Activated T-cell treated with anti-CD3 and anti-CD28 coated beads, Interleukin-2, amount 50 U/mL, for 4 hours (primary cell): ENCODE data around the gene ANXA11. TPM values are rescaled to one million over a fixed set of nuclear protein-coding genes. Genes with fewer than 3 reads are reported as not detected.
A peak's percentile ranks its signal among the peaks of the same experiment; 100 is the strongest.

ENCODE experiments used
- ATAC-seq, 2 donors: fragments of 200-7000 bp; cut with Tn5 transposase; one replicate each; pipeline ENCODE4 v1.10.0; 2021
- DNase-seq: peaks from one replicate; pipeline ENCODE4 v3.0.0-alpha.2; 2020
- H3K27me3 Mint-ChIP-seq: one replicate; pipeline ENCODE4 v1.8.0; 2021; ENCODE audit warnings: low read depth, mixed read lengths
- H3K36me3 Mint-ChIP-seq: one replicate; pipeline ENCODE4 v1.8.0; 2022; ENCODE audit warnings: mixed read lengths; ENCODE audit not compliant: insufficient read depth
- H3K4me1 Mint-ChIP-seq: one replicate; pipeline ENCODE4 v1.8.0; 2021; ENCODE audit warnings: low read depth, mixed read lengths
- H3K4me3 Mint-ChIP-seq: one replicate; pipeline ENCODE4 v1.8.0; 2021; ENCODE audit warnings: mild to moderate bottlenecking, moderate library complexity, mixed read lengths
- H3K9me3 Mint-ChIP-seq: one replicate; pipeline ENCODE4 v1.8.0; 2021; ENCODE audit warnings: mixed read lengths
- total RNA-seq, 3 donors: library from RNA; stranded (reverse); gene quantifications; one replicate each; pipeline ENCODE4 v1.2.1, GENCODE V29; 2021

ANXA11 gene
- total RNA-seq, 3 donors from 2014 or later = 157 to 161 (median 158) TPM

DNA sequence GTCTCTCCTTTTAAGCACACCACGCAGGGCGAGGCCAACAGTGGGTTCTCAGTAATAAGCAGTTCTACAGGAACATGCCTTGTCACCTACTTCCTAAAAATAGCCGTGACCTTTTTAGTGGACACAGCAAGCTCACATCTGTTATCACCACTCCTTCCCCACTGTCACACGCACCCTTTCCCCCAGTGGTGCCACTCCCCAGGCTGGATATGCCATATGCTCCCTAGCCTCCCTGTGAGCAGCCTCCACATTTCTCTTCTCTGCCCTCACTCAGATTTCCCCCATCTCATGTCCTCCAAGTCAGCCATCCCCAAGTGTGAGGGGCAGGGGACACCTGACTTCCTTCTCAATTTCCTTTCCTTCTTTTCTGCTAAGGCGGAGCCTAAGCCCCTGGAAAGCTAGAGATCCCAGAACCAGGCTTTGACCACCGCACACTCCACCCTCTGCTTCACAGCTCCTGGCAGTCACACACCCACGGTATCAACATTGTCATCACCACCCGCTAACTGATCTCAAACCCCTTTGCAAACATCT lies 3.7 kb downstream of the ANXA11 start:
- no peak for DNase-seq
- Mint-ChIP-seq H3K27me3 (no peaks in the 10 kb centered on the region), H3K36me3 (peaks cover 13% of the 10 kb centered on the region), H3K9me3 (no peaks in the 10 kb centered on the region), H3K4me1 (peaks cover 79% of the 10 kb centered on the region), H3K4me3 (peak overlapping the region; percentile 92)
- ATAC-seq = no peak

GRCh38 chr10:80200687-80201086 lies 4.7 kb downstream of the ANXA11 start:
- no peak for DNase-seq
- H3K4me3 Mint-ChIP-seq = no peak overlapping the region
- H3K9me3 Mint-ChIP-seq = no peaks in the 10 kb centered on the region
- no peak for ATAC-seq
- no peaks in the 10 kb centered on the region for H3K27me3 Mint-ChIP-seq
- peaks cover 79% of the 10 kb centered on the region for H3K4me1 Mint-ChIP-seq
- H3K36me3 Mint-ChIP-seq = peaks cover 16% of the 10 kb centered on the region

GRCh38 chr10:80200259-80200658 lies 5.1 kb downstream of the ANXA11 start:
- H3K9me3 Mint-ChIP-seq = no peaks in the 10 kb centered on the region
- peaks cover 83% of the 10 kb centered on the region for H3K4me1 Mint-ChIP-seq
- no peak overlapping the region for H3K4me3 Mint-ChIP-seq
- ATAC-seq (no peak), DNase-seq (no peak)
- H3K36me3 Mint-ChIP-seq = peaks cover 19% of the 10 kb centered on the region
- H3K27me3 Mint-ChIP-seq = no peaks in the 10 kb centered on the region

- Mint-ChIP-seq H3K4me3 (no peak overlapping the region), H3K9me3 (no peaks in the 10 kb centered on the region), H3K36me3 (peaks cover 19% of the 10 kb centered on the region), H3K4me1 (peaks cover 86% of the 10 kb centered on the region), H3K27me3 (no peaks in the 10 kb centered on the region)
- no peak for ATAC-seq
- no peak for DNase-seq
Observed at GRCh38 chr10:80199828-80200227, 5.5 kb downstream of the ANXA11 start.

DNA sequence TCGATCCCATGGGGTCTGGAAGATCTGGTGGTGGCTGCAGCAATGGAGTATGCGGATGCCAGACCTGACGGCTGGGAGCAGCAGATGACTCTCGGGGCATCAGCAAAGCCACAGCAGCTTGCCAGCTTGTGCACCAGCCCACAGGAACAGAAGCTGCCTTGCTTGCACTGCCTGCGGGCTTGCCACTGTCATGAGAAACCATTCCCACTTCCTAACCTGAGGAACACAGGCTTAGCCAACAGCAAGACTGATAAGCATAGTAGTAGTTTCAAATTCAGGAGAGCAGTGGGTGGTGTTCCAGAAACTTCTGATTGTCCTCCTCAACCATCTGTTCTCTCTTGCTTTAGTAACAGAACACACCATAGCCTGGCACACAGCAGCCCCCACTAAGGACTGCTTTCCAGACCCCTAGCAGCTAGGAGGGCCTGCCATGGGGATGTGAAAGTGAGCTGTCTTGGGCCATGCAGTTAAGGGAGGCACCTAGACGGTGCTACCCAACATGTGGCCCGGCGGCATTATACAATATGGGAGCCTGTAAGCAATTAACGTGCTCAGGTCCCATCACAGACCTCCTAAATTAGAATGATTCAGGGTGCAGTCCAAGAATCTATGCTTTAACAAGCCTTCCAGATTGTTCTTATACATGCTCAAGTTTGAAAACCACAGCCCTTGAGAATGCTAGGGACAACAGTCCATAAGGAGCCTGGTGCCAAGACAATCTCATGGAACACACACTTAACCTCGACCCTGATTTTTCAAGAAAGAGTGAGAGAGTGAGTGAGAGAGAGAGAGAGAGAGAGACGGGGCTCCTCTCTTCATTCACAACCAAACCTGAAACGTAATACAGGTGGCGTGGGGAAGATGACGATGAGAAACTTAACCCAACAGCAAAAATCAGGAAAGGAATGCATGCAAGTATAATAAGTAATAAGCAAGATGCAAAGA lies 7.1 kb downstream of the ANXA11 start:
- ATAC-seq = no peak
- peaks cover 83% of the 10 kb centered on the region for H3K4me1 Mint-ChIP-seq
- no peak for DNase-seq
- H3K36me3 Mint-ChIP-seq = peaks cover 19% of the 10 kb centered on the region
- H3K4me3 Mint-ChIP-seq = peak overlapping the region; percentile 37
- H3K9me3 Mint-ChIP-seq = no peaks in the 10 kb centered on the region
- no peaks in the 10 kb centered on the region for H3K27me3 Mint-ChIP-seq

DNA sequence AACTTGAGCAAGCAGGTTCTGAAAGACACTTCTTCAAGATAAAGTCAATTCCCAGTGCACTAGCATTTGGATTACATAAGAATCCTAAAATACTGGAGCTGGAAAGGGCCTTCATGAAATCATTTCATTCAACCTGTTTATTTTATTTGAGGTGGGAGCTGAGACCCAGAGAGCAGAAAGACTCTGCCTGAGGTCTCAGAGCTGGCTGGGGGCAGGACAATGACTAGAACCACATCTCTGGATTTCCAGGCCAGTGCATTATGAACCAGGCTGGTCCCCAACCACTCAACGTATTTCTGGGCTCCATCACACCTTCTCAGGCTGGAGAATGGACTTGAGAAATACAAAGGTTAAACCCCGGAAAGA lies 8.4 kb downstream of the ANXA11 start:
- Mint-ChIP-seq H3K4me3 (peak overlapping the region; percentile 52), H3K36me3 (peaks cover 22% of the 10 kb centered on the region), H3K4me1 (peaks cover 79% of the 10 kb centered on the region), H3K27me3 (no peaks in the 10 kb centered on the region), H3K9me3 (peaks cover 5% of the 10 kb centered on the region)
- DNase-seq = no peak
- no peak for ATAC-seq

DNA sequence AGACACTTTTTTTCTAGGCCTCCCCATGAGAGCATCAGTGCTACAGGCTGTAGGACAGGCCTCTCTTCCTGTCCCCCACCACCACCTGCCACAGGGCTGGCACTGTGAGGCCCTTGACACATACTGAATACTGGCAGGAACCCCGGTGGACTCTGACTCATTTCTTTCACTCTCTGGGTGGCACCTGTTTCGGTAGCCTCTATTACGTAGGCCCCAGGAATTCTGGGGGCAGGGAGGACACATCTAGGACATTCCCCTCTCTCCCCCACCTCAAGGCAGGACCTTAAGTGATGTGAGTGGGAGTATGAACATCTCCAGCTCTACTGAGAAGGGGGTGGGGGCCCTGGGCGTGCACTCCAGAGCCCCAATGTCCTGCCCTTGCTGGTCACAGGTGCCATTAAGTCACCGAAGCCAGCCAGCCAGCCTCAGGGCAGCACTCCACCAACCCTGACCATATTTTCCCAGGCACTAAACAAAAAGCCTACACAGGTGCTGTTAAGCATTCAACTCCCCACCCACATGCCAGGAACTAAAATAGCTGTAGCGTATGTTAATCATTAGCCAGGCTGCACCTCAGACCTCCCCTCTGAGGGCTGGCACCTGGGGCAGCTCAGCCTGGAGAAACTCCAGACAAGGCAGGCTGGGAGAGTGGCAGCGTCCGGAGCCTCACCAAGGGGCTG lies 8.9 kb downstream of the ANXA11 start:
- Mint-ChIP-seq H3K4me3 (peak overlapping the region; percentile 1), H3K9me3 (peaks cover 5% of the 10 kb centered on the region), H3K4me1 (peaks cover 79% of the 10 kb centered on the region), H3K36me3 (peaks cover 19% of the 10 kb centered on the region), H3K27me3 (no peaks in the 10 kb centered on the region)
- ATAC-seq (peak; percentile 95 to 96), DNase-seq (peak; percentile 58)

DNA sequence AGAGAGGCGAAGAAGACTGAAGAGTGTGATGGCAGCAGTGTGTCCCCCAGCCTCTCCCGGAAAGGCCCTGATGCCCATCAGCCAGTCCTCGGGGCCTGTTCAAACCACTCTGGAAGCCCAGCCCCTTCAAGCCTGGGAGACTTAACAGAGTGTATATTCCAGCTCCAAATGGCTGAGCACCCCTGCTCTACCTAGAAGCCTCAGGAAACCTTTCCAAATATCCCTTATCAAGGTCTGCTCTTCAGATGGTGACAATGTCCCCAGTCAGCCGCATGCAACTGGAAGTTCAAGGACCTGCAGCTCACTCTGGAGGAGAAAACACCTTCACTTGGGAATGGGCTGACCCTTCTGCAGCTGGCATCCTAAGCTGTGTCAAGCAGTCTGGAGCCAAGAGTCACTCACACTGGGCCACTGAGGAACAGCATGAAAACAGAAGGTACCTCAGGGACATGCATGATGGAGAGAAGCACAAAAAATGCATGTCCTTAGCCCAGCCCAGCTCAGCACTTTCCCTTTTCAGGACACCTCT lies 10.2 kb downstream of the ANXA11 start:
- Mint-ChIP-seq H3K36me3 (peaks cover 10% of the 10 kb centered on the region), H3K4me3 (no peak overlapping the region), H3K4me1 (peaks cover 72% of the 10 kb centered on the region), H3K27me3 (no peaks in the 10 kb centered on the region), H3K9me3 (peaks cover 5% of the 10 kb centered on the region)
- ATAC-seq (no peak), DNase-seq (no peak)

DNA sequence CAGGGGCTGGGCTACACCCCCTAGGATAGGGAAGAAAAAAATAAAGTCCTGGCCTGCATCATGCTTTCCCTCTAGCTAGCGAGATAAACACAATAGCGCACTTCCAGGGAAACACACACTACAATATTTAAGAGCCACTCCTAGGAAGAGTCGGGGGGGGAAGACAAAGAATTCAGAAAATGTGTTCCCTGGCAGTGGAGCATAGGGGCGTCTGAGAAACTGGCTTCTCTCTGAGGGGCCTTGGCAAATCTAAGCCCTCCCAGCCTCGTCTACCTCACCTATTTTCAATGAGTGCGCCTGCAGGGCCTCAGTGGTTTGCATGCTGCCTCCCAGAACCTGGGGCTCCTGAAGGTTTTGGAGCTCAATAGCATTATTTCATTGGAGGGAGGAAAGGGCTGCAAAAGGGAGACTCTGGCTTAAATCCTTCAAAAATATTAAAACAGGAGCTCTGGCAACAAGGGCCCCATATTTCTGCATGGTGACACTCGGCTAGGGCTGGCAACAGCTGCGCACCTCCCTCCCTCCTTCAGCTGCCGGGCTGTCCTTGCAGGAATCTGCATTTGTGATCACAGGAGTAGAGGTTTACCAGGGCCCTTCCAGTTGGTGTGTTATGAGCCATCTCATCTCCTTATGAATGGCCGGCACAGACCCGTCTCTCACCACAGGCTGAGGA lies 10.8 kb downstream of the ANXA11 start:
- Mint-ChIP-seq H3K4me1 (peaks cover 73% of the 10 kb centered on the region), H3K4me3 (no peak overlapping the region), H3K36me3 (peaks cover 10% of the 10 kb centered on the region), H3K9me3 (peaks cover 5% of the 10 kb centered on the region), H3K27me3 (no peaks in the 10 kb centered on the region)
- DNase-seq (no peak), ATAC-seq (no peak)

DNA sequence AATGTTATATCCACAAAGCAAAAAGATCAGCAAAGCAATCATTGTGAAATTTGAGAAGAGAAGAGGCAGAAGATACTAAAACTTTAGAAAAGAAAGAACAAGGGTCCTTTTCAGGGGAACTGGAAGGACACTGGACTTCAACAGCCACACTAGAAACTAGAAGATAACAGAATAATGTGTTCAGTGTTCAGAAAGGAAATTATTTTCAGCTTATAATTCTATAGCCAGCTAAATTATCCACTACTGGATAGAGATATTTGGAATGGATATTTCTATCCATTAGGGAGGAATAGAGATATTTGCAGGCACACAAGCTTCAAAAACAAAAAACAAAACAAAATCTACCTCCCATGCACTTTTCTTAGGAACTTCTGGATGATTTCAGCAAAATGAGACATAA lies 12.8 kb downstream of the ANXA11 start:
- Mint-ChIP-seq H3K27me3 (no peaks in the 10 kb centered on the region), H3K4me3 (no peak overlapping the region), H3K9me3 (peaks cover 5% of the 10 kb centered on the region), H3K4me1 (peaks cover 79% of the 10 kb centered on the region), H3K36me3 (peaks cover 13% of the 10 kb centered on the region)
- no peak for ATAC-seq
- DNase-seq = no peak

GRCh38 chr10:80191589-80192270 lies 13.6 kb downstream of the ANXA11 start:
- DNase-seq (no peak), ATAC-seq (no peak)
- H3K27me3 Mint-ChIP-seq = no peaks in the 10 kb centered on the region
- peak overlapping the region; percentile 54 for H3K4me3 Mint-ChIP-seq
- peaks cover 5% of the 10 kb centered on the region for H3K9me3 Mint-ChIP-seq
- H3K4me1 Mint-ChIP-seq = peaks cover 79% of the 10 kb centered on the region
- H3K36me3 Mint-ChIP-seq = peaks cover 13% of the 10 kb centered on the region

- peaks cover 14% of the 10 kb centered on the region for H3K36me3 Mint-ChIP-seq
- peaks cover 82% of the 10 kb centered on the region for H3K4me1 Mint-ChIP-seq
- no peak overlapping the region for H3K4me3 Mint-ChIP-seq
- DNase-seq (no peak), ATAC-seq (no peak)
- H3K9me3 Mint-ChIP-seq = peaks cover 5% of the 10 kb centered on the region
- no peaks in the 10 kb centered on the region for H3K27me3 Mint-ChIP-seq
Observed at GRCh38 chr10:80188713-80189112, 16.6 kb downstream of the ANXA11 start.

GRCh38 chr10:80187465-80188409 lies 17.6 kb downstream of the ANXA11 start:
- peaks cover 86% of the 10 kb centered on the region for H3K4me1 Mint-ChIP-seq
- peaks cover 5% of the 10 kb centered on the region for H3K9me3 Mint-ChIP-seq
- peak overlapping the region; percentile 58 for H3K4me3 Mint-ChIP-seq
- no peaks in the 10 kb centered on the region for H3K27me3 Mint-ChIP-seq
- peaks cover 14% of the 10 kb centered on the region for H3K36me3 Mint-ChIP-seq
- DNase-seq (peak; percentile 61), ATAC-seq (peak; percentile 81 to 89)
